ENCODE results near the gene SCML1. TPM values are rescaled to one million over a fixed set of nuclear protein-coding genes. Genes with fewer than 3 reads are reported as not detected.

SCML1 gene
- total RNA-seq, 1 experiment from 2014 or later = 14.1 TPM

GRCh38 chrX:17705211-17705610 is 32.1 kb upstream of the SCML1 start:
- no peaks in the 10 kb centered on the region for H3K36me3 Mint-ChIP-seq (ENCODE audit: insufficient read depth, unreplicated experiment)
- CTCF ChIA-PET = interaction anchor here (0.7 to 1.1 kb wide), 2 partner anchors 35 to 1495 kb away, joined by 3 read pairs; no protein-coding TSS in a partner anchor
- BruUV-seq (replicated peaks) = no TSS peak

GRCh38 chrX:17706676-17707075 is 30.6 kb upstream of the SCML1 start:
- no TSS peak for BruUV-seq (replicated peaks)
- H3K9me3 Mint-ChIP-seq (ENCODE audit: unreplicated experiment) = no peaks in the 10 kb centered on the region
- H3K4me1 Mint-ChIP-seq (ENCODE audit: insufficient read depth, unreplicated experiment) = peaks cover 18% of the 10 kb centered on the region
- peak; percentile 47 for DNase-seq (ENCODE audit: unreplicated experiment)
- ChIA-PET CTCF (interaction anchor here (0.6 to 0.7 kb wide), 2 partner anchors 82 to 285 kb away, joined by 3 read pairs; no protein-coding TSS in a partner anchor), POLR2A (interaction anchor here (0.8 to 1.2 kb wide), 2 partner anchors 9 to 31 kb away, joined by 3 to 9 read pairs; partner anchors contain the start of gene SCML1)
- no peak overlapping the region for H3K27ac Mint-ChIP-seq (ENCODE audit: low read depth, unreplicated experiment)
- no peak overlapping the region for H3K4me3 Mint-ChIP-seq (ENCODE audit: unreplicated experiment)
- H3K36me3 Mint-ChIP-seq (ENCODE audit: insufficient read depth, unreplicated experiment) = no peaks in the 10 kb centered on the region
- peaks cover 25% of the 10 kb centered on the region for H3K27me3 Mint-ChIP-seq (ENCODE audit: insufficient read depth, unreplicated experiment)
- intact Hi-C loops (cut with micrococcal nuclease) = no loop called here
- no peak for TF ChIP-seq CTCF (IDR thresholded peaks at IDR 0.05; ENCODE audit: unreplicated experiment)

More at GRCh38 chrX:17705211-17705610, 32.1 kb upstream of the SCML1 start:
- Mint-ChIP-seq H3K9me3 (ENCODE audit: unreplicated experiment) (no peaks in the 10 kb centered on the region), H3K27me3 (ENCODE audit: insufficient read depth, unreplicated experiment) (peaks cover 32% of the 10 kb centered on the region), H3K27ac (ENCODE audit: low read depth, unreplicated experiment) (no peak overlapping the region), H3K4me3 (ENCODE audit: unreplicated experiment) (no peak overlapping the region), H3K4me1 (ENCODE audit: insufficient read depth, unreplicated experiment) (peaks cover 18% of the 10 kb centered on the region)
- DNase-seq (ENCODE audit: unreplicated experiment) = no peak
- no peak for TF ChIP-seq CTCF (IDR thresholded peaks at IDR 0.05; ENCODE audit: unreplicated experiment)
- POLR2A ChIA-PET = no interaction called here
- intact Hi-C loops (cut with micrococcal nuclease) = no loop called here

- DNase-seq (ENCODE audit: unreplicated experiment) = no peak
- no TSS peak for BruUV-seq (replicated peaks)
Observed at GRCh38 chrX:17707731-17708130, 29.6 kb upstream of the SCML1 start.

GRCh38 chrX:17710871-17711301 is 26.4 kb upstream of the SCML1 start:
- Mint-ChIP-seq H3K27me3 (ENCODE audit: insufficient read depth, unreplicated experiment) (peaks cover 17% of the 10 kb centered on the region), H3K4me1 (ENCODE audit: insufficient read depth, unreplicated experiment) (peaks cover 18% of the 10 kb centered on the region), H3K36me3 (ENCODE audit: insufficient read depth, unreplicated experiment) (no peaks in the 10 kb centered on the region), H3K9me3 (ENCODE audit: unreplicated experiment) (no peaks in the 10 kb centered on the region), H3K27ac (ENCODE audit: low read depth, unreplicated experiment) (no peak overlapping the region), H3K4me3 (ENCODE audit: unreplicated experiment) (no peak overlapping the region)
- ChIA-PET POLR2A (no interaction called here), CTCF (interaction anchor here (1.0 kb wide), 1 partner anchor 133 kb away, joined by 3 read pairs; no protein-coding TSS in a partner anchor)
- no peak for TF ChIP-seq CTCF (IDR thresholded peaks at IDR 0.05; ENCODE audit: unreplicated experiment)
- intact Hi-C loops (cut with micrococcal nuclease) = no loop called here
- BruUV-seq (replicated peaks) = no TSS peak
- DNase-seq (ENCODE audit: unreplicated experiment) = no peak

More at GRCh38 chrX:17707731-17708130, 29.6 kb upstream of the SCML1 start:
- intact Hi-C loops (cut with micrococcal nuclease) = no loop called here
- H3K4me3 Mint-ChIP-seq (ENCODE audit: unreplicated experiment) = no peak overlapping the region
- peaks cover 18% of the 10 kb centered on the region for H3K4me1 Mint-ChIP-seq (ENCODE audit: insufficient read depth, unreplicated experiment)
- TF ChIP-seq CTCF (IDR thresholded peaks at IDR 0.05; ENCODE audit: unreplicated experiment) = no peak
- ChIA-PET CTCF (interaction anchor here (1.1 kb wide), 1 partner anchor 17 kb away, joined by 3 read pairs; no protein-coding TSS in a partner anchor), POLR2A (interaction anchor here (0.5 to 0.9 kb wide), 2 partner anchors 10 to 615 kb away, joined by 3 read pairs; no protein-coding TSS in a partner anchor)
- no peaks in the 10 kb centered on the region for H3K9me3 Mint-ChIP-seq (ENCODE audit: unreplicated experiment)
- no peaks in the 10 kb centered on the region for H3K36me3 Mint-ChIP-seq (ENCODE audit: insufficient read depth, unreplicated experiment)
- H3K27ac Mint-ChIP-seq (ENCODE audit: low read depth, unreplicated experiment) = peak overlapping the region; percentile 9
- peaks cover 17% of the 10 kb centered on the region for H3K27me3 Mint-ChIP-seq (ENCODE audit: insufficient read depth, unreplicated experiment)
